Measurements from ENCODE around the gene ST6GAL1.

GRCh38 chr3:186931532-186932280, 1.4 kb downstream of the ST6GAL1 start:
- TF ChIP-seq MAX (IDR thresholded peaks at IDR 0.05; ENCODE audit: low read depth) (no peak), POLR2AphosphoS5 (IDR thresholded peaks at IDR 0.05; ENCODE audit: low read depth, low read length) (no peak), CTCF (IDR thresholded peaks at IDR 0.05) (no peak), RAD21 (IDR thresholded peaks at IDR 0.05; ENCODE audit: low read length) (no peak), TAF1 (IDR thresholded peaks at IDR 0.05; ENCODE audit: borderline replicate concordance, low read depth, low read length) (no peak), GATA2 (CRISPR knock-in tag; IDR thresholded peaks at IDR 0.05) (no peak), TEAD4 (IDR thresholded peaks at IDR 0.05; ENCODE audit: borderline replicate concordance, insufficient read depth) (no peak), MXI1 (IDR thresholded peaks at IDR 0.05; ENCODE audit: low read depth, low read length) (no peak)
- TF ChIP-seq, protein P1, sequence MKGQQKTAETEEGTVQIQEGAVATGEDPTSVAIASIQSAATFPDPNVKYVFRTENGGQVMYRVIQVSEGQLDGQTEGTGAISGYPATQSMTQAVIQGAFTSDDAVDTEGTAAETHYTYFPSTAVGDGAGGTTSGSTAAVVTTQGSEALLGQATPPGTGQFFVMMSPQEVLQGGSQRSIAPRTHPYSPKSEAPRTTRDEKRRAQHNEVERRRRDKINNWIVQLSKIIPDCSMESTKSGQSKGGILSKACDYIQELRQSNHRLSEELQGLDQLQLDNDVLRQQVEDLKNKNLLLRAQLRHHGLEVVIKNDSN (IDR thresholded peaks at IDR 0.05; ENCODE audit: borderline replicate concordance, low read depth) = no peak

Measured in SK-N-SH (cell line).